ENCODE results near the gene CD209.

The CD209 gene

DNA sequence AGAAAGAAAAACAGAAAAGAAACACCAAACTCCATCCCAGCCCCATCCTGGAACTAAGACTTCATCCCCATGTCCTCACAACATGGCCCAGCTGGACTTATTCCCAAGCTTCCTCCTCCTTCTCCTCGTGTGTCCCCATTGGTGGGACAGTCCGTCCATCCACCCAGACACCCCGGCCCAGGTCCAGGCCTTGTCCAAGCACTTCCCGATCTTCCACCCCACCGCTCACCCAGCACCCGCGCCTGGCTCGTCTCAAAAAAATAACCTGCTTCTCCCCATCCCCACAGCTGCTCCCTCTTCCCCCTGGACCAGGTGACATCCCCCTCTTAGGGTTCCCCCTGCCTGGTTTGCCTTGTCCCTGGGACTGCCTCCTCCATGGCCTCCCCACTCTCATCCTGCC lies 44.0 kb downstream of the CD209 start:
- no peaks in the 10 kb centered on the region for H3K9me3 ChIP-seq
- H3K36me3 ChIP-seq (replicated peaks): no peaks in the 10 kb centered on the region
- peaks cover 7% of the 10 kb centered on the region for H3K27me3 ChIP-seq (ENCODE audit: low read depth)
- no peak for DNase-seq (ENCODE audit: low spot score in 2 of 2)
- H3K4me1 ChIP-seq: no peaks in the 10 kb centered on the region
- in situ Hi-C loops (cut with MboI; ENCODE audit: low sequenced_read_pairs): no loop called here
- no peak overlapping the region for H3K4me3 ChIP-seq

DNA sequence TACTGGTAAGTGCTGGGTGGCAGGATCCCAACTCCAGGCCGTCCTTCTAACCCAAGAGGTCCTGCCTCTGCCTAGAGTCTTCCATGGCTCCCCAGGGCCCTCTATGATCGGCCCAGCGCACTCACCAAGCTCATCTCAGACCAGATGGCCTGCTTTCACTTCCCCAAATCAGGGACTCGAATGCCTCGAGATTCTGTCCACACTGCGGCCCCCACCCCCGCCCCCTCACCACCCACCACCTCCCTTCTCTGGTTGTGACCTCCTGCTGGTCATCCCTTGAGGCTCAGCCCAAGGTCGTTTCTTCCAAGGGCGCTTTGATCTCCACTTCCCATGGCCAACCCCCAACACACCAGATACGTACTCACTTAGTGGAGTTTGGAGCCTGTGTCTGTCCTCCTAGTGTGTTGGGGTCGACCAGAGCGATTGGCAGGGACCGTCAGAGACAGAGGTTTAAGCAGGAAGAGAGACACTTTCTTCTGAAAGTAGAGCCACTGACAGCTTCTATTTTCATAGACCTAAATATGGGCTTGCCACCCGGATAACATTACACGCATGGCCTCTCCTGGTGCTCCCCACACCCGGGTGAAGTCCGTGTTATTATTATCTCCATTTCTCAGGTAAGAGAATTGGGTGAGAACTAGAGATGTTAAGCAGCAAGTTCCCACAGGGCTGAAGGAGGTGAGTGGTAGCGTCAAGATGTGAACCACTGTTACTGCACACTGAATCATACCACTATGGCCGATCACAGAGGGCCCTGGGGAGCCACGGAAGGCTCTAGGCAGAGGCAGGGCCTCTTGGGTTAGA lies 45.5 kb downstream of the CD209 start, which contains the start of gene FCER2:
FCER2 (minus strand) TSS at position 478 of the 804 bp plus-strand sequence. CDS start 2,371 bp downstream, outside the sequence.
- H3K4me1 ChIP-seq: no peaks in the 10 kb centered on the region
- DNase-seq (ENCODE audit: low spot score in 2 of 2): no peak
- in situ Hi-C loops (cut with MboI; ENCODE audit: low sequenced_read_pairs): no loop called here
- no peaks in the 10 kb centered on the region for H3K36me3 ChIP-seq (replicated peaks)
- no peaks in the 10 kb centered on the region for H3K9me3 ChIP-seq
- H3K27me3 ChIP-seq (ENCODE audit: low read depth): peaks cover 16% of the 10 kb centered on the region
- no peak within 1 kb of the TSS for H3K4me3 ChIP-seq

DNA sequence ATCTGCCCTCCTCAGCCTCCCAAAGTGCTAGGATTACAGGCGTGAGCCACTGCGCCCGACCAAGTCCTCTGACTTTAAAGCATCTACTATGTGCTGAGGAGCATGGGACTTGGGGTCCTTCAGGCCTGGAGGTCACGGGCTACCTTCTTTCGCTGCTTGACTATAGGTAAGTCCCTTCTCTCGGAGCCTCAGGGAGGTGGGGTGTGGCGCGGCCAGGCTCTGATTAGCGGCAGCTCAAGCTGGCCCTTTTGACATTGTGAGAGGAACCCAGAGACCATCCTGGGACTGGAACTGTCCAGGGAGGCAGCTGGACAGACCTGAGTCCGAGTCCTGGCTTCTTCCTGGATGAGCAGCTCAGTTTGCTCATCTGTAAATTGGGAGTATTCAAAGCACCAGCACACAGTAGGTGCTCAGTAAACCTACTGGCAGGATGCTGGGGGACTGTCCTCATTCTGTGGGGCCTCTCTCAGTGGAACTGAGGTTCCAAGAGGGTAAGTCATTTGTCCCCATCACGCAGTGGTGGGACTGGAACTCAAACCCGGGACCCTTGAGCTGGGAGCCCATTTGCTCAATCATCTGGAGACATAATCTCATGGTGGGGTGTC lies 46.2 kb downstream of the CD209 start:
- Histone ChIP-seq H3K36me3 (replicated peaks) (no peaks in the 10 kb centered on the region), H3K27me3 (ENCODE audit: low read depth) (peaks cover 16% of the 10 kb centered on the region), H3K4me3 (no peak overlapping the region), H3K9me3 (no peaks in the 10 kb centered on the region), H3K4me1 (no peaks in the 10 kb centered on the region)
- no peak for DNase-seq (ENCODE audit: low spot score in 2 of 2)
- in situ Hi-C loops (cut with MboI; ENCODE audit: low sequenced_read_pairs): no loop called here

DNA sequence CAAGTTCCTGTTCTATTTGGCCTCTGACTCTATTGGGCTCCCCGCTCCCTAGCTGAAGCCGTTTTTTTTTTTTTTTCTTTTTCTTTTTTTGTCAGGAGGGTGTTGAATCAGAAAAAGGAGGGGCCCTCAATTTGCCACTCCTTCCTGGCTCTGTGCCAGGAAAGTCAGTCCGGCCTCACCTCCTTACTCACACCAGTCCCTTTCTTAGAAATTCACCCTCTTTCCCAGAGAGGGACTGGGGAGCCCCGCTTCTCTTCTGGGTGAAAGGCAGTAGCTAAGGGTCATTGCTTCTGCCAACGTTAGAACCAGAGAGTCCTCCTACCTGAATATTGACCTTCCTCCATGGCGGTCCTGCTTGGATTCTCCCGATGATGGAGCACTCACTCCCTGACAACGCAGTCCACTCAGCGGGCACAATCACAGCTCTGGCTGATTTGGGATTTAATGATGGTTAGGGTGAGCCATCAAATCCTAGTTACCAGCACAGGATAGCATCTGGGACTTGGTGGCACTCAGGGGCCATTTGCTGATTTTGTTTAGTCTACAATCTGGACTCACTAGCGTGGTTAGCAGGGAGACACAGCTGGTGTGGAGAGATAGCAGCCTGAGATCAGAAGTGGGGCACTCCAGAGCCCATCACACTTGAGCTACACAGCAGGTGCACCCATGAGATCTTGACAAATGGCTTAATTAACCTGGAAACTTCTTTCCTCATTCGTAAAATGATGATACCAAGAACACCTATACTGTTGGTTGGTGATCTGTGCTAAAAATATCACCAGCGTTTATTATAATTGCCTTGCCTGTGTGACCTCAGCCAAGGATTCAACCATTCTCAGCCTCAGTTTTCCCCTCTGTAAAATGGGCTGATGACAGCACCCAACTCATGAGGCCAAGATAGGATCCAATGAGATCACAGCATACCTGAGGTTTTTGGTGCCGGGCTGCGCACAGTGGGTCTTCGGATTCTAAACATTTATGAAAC lies 47.6 kb downstream of the CD209 start:
- in situ Hi-C loops (cut with MboI; ENCODE audit: low sequenced_read_pairs): no loop called here
- H3K27me3 ChIP-seq (ENCODE audit: low read depth): peaks cover 16% of the 10 kb centered on the region
- no peaks in the 10 kb centered on the region for H3K9me3 ChIP-seq
- H3K36me3 ChIP-seq (replicated peaks): no peaks in the 10 kb centered on the region
- H3K4me3 ChIP-seq: no peak overlapping the region
- no peak for DNase-seq (ENCODE audit: low spot score in 2 of 2)
- no peaks in the 10 kb centered on the region for H3K4me1 ChIP-seq

DNA sequence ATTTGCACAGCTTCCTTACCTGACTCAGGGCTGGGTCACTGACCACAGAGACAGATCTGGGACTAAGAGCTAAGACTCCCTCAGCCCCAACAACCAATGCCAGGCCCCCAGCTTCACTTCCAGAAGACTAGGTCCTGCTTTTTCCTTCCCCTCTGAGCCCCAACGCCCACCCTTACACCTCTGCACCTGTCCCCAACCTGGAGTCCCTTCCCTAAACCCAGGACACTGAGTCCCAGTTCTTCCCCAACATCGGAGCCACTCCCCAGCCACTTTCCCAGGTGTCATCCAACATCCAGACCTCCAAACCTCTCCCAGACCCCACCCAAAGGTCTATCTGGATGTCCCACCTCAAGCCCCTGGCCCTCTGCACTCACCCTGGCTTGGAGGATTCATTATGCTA lies 48.3 kb downstream of the CD209 start:
- Histone ChIP-seq H3K27me3 (ENCODE audit: low read depth) (peaks cover 16% of the 10 kb centered on the region), H3K36me3 (replicated peaks) (no peaks in the 10 kb centered on the region), H3K9me3 (no peaks in the 10 kb centered on the region), H3K4me1 (no peaks in the 10 kb centered on the region), H3K4me3 (no peak overlapping the region)
- in situ Hi-C loops (cut with MboI; ENCODE audit: low sequenced_read_pairs): no loop called here
- DNase-seq (ENCODE audit: low spot score in 2 of 2): no peak

DNA sequence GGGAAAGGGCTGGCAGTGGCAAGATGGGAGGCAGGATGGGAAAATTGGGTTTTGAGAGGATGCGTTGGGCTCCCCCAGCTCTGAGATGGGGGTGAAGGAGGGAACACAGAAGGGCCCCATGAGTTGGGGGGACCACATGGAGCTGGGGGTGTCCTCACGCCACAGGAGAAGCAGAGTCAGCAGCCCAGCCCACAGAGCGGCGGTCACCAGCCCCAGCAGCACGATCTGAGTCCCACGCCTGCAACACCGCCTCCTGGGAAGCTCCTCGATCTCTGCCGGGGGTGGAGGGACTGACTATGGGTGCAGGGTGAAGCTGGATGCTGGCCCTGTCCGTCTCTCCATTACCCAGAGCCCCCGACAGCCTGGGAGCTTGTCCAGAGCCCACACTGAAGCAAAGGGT lies 48.8 kb downstream of the CD209 start:
- H3K36me3 ChIP-seq (replicated peaks): no peaks in the 10 kb centered on the region
- H3K27me3 ChIP-seq (ENCODE audit: low read depth): peaks cover 16% of the 10 kb centered on the region
- in situ Hi-C loops (cut with MboI; ENCODE audit: low sequenced_read_pairs): no loop called here
- H3K9me3 ChIP-seq: no peaks in the 10 kb centered on the region
- no peak overlapping the region for H3K4me3 ChIP-seq
- H3K4me1 ChIP-seq: no peaks in the 10 kb centered on the region
- no peak for DNase-seq (ENCODE audit: low spot score in 2 of 2)

DNA sequence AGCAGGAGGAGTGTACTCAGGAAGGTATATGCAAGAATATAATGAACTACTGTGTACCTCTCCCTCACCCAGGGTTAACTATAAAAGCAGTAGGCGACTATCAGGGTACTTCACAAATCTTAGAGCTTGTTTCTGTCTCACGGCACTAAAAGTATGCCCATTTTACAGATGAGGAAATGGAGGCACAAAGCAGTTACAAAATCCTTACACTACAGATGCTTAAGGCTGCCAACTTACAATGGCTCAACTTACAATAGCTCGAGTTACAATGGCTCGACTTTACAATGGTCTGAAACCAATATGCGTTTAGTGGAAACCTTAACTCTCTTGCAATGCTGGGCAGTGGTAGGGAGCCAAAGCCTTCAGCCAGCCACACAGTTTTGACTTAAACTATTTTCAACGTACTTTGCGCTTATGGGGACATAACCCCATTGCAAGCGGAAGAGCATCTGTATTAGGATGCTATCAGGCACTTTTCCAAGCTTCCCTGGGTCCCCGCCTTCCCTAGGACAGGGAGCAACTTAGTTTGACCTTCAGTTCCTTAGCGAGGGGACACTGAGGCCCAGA lies 49.5 kb downstream of the CD209 start:
- peaks cover 16% of the 10 kb centered on the region for H3K27me3 ChIP-seq (ENCODE audit: low read depth)
- DNase-seq (ENCODE audit: low spot score in 2 of 2): no peak
- no peak overlapping the region for H3K4me3 ChIP-seq
- in situ Hi-C loops (cut with MboI; ENCODE audit: low sequenced_read_pairs): no loop called here
- no peaks in the 10 kb centered on the region for H3K4me1 ChIP-seq
- no peaks in the 10 kb centered on the region for H3K36me3 ChIP-seq (replicated peaks)
- no peaks in the 10 kb centered on the region for H3K9me3 ChIP-seq

DNA sequence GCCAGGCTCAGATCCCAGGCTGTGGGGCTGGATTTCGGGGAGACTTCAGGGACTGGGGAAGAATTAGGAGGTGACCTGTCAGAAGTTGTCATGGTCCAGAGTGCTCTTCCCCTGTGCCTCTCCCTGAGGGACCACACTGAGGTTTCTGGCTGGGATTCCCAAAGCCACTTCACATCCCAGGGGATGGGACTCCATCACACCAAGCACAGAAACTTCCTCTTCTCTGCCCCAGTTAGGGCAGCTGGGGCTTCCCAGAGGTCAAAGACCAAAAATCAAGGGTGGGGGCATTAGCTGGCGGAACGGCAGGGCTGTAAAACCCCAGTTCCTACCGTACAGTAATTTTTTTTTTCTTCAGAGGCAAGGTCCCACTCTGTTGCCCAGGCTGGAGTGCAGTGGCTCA lies 52.8 kb downstream of the CD209 start:
- in situ Hi-C loops (cut with MboI; ENCODE audit: low sequenced_read_pairs): no loop called here
- no peak for DNase-seq (ENCODE audit: low spot score in 2 of 2)
- Histone ChIP-seq H3K27me3 (ENCODE audit: low read depth) (peaks cover 16% of the 10 kb centered on the region), H3K36me3 (replicated peaks) (no peaks in the 10 kb centered on the region), H3K4me3 (no peak overlapping the region), H3K9me3 (no peaks in the 10 kb centered on the region), H3K4me1 (no peaks in the 10 kb centered on the region)

DNA sequence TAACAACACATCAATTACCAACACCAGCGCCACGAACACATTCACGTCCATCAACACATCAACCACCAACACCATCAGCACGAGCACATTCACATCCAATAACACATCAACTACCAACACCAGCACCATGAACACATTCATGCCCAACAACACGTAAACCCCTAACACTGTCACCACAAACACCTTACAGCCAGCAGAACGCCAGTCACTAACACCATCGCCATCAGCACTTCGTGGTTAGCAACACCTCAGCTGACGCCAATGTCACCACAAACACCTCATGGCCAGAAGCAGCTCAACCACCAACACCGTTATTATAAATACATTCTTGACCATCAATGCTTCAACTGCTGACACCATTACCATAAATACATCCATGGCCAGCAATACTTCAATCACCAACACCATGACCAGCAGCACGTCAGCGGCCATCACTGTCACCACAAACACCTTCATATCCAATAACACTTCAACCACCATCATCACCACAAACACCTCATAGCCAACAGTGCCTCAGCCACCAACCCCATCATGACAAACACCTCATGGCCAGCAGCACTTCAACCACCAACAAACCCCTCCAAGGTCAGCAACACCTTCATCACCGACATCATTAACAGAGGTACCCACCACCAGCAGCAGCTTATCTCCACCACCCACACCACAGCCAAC lies 54.8 kb downstream of the CD209 start:
- H3K27me3 ChIP-seq (ENCODE audit: low read depth): peaks cover 6% of the 10 kb centered on the region
- no peaks in the 10 kb centered on the region for H3K4me1 ChIP-seq
- no peaks in the 10 kb centered on the region for H3K9me3 ChIP-seq
- no peak for DNase-seq (ENCODE audit: low spot score in 2 of 2)
- H3K4me3 ChIP-seq: no peak overlapping the region
- no peaks in the 10 kb centered on the region for H3K36me3 ChIP-seq (replicated peaks)
- in situ Hi-C loops (cut with MboI; ENCODE audit: low sequenced_read_pairs): no loop called here

DNA sequence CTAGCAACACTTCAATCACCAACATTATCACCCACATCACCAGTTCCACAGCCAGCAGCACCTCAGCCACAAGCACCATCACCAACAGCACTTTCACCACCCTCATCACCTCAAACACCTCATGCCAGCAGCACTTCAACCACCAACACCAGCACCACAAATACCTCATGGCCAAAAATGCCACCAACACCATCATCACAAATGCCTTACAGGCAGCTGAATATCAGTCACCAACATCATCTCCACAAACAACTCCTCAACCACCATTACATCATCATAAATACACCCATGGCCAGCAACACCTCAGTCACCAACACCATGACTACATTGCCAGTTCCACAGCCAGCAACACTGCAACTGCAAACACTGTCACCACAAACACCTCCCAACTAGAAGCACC lies 55.8 kb downstream of the CD209 start:
- H3K4me3 ChIP-seq: no peak overlapping the region
- no peak for DNase-seq (ENCODE audit: low spot score in 2 of 2)
- no peaks in the 10 kb centered on the region for H3K36me3 ChIP-seq (replicated peaks)
- in situ Hi-C loops (cut with MboI; ENCODE audit: low sequenced_read_pairs): no loop called here
- H3K9me3 ChIP-seq: no peaks in the 10 kb centered on the region
- H3K4me1 ChIP-seq: no peaks in the 10 kb centered on the region
- H3K27me3 ChIP-seq (ENCODE audit: low read depth): no peaks in the 10 kb centered on the region

DNA sequence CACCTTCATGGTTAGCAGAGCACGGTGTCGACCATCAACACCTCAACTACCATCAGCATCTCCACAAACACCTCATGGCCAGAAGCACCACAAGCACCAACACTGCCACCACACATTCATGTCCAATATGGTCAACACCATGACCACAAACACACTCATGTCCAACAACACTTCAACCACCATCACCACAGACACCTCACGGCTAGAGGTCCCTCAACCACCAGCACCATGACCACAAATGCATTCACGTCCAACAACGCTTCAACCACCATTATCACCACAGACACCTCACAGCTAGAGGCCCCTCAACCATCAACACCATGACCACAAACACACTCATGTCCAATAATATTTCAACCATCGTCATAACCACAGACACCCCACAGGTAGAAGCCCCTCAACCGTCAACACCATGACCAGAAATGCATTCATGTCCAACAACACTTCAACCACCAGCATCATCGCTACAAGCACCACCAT lies 56.5 kb downstream of the CD209 start:
- no peaks in the 10 kb centered on the region for H3K9me3 ChIP-seq

More for the DNA sequence above, 56.5 kb downstream of the CD209 start:
- Histone ChIP-seq H3K27me3 (ENCODE audit: low read depth) (no peaks in the 10 kb centered on the region), H3K4me1 (no peaks in the 10 kb centered on the region), H3K36me3 (replicated peaks) (no peaks in the 10 kb centered on the region), H3K4me3 (no peak overlapping the region)
- DNase-seq (ENCODE audit: low spot score in 2 of 2): no peak
- in situ Hi-C loops (cut with MboI; ENCODE audit: low sequenced_read_pairs): no loop called here

Data from HAP-1 (cell line).